SH-SY5Y (cell line): ENCODE measurements around the gene CDK4.

Experiments used
- GATA2 ChIP-seq: IDR thresholded peaks from 2 replicates; pipeline ENCODE4 v1.6.1; 2011; ENCODE audit warnings: mild to moderate bottlenecking, low read depth, low read length
- GATA3 ChIP-seq: IDR thresholded peaks from 2 replicates; pipeline ENCODE4 v1.6.1; 2011; ENCODE audit warnings: low read depth, mild to moderate bottlenecking, low read length, moderate library complexity

CDK4 gene

GRCh38 chr12:57733928-57734327 is 18.2 kb downstream of the CDK4 start:
- no peak for TF ChIP-seq GATA3

GRCh38 chr12:57732726-57733593 is 19.1 kb downstream of the CDK4 start:
- TF ChIP-seq GATA2 (no peak), GATA3 (no peak)

- TF ChIP-seq GATA3 (no peak), GATA2 (no peak)
Measured at GRCh38 chr12:57732270-57732669, 19.8 kb downstream of the CDK4 start.

GRCh38 chr12:57731411-57732080 is 20.6 kb downstream of the CDK4 start:
- TF ChIP-seq GATA2 (no peak), GATA3 (no peak)

- TF ChIP-seq GATA3 (no peak), GATA2 (no peak)
Measured at GRCh38 chr12:57730336-57731067, 21.6 kb downstream of the CDK4 start.

- TF ChIP-seq GATA2: no peak
- no peak for TF ChIP-seq GATA3
Measured at GRCh38 chr12:57729321-57729844, 22.7 kb downstream of the CDK4 start.

- TF ChIP-seq GATA2 (no peak), GATA3 (no peak)
Measured at GRCh38 chr12:57727758-57728395, 24.2 kb downstream of the CDK4 start.

- TF ChIP-seq GATA3: no peak
- no peak for TF ChIP-seq GATA2
Measured at GRCh38 chr12:57726884-57727757, 25.0 kb downstream of the CDK4 start.

- TF ChIP-seq GATA3 (no peak), GATA2 (no peak)
Measured at GRCh38 chr12:57726151-57726883, 25.8 kb downstream of the CDK4 start.

GRCh38 chr12:57725851-57726150 is 26.3 kb downstream of the CDK4 start:
- TF ChIP-seq GATA2 (no peak), GATA3 (no peak)

- TF ChIP-seq GATA3 (no peak), GATA2 (no peak)
Measured at GRCh38 chr12:57724936-57725740, 27.0 kb downstream of the CDK4 start.
